PC-3 (cell line): ENCODE measurements around the gene MYO5B. TPM values are rescaled to one million over a fixed set of nuclear protein-coding genes. Genes with fewer than 3 reads are reported as not detected.

Source experiments
- ATAC-seq: fragments of 200-7000 bp; cut with Tn5 transposase; 2 replicates; pipeline ENCODE4 v1.9.1; 2020; ENCODE audit warnings: mild to moderate bottlenecking, moderate library complexity
- BruUV-seq: library from RNA; stranded (reverse); fragments of 400-500 nt; replicated peaks from 2 replicates; lab custom pipeline; 2021; lab: Mats Ljungman, UMichigan
- CTCF ChIA-PET: fragments of 300-600 bp; sonication (Branson Sonifier 250); formaldehyde crosslinking; loops from one replicate; lab custom pipeline; 2022; ENCODE audit warnings: antibody characterized with exemption; lab: Charles Lee
- POLR2A ChIA-PET: fragments of 300-600 bp; sonication (Branson Sonifier 250); formaldehyde crosslinking; loops from one replicate; lab custom pipeline; 2022; ENCODE audit warnings: antibody characterized with exemption; ENCODE audit not compliant: unreplicated experiment; lab: Charles Lee
- DNase-seq: peaks from one replicate; pipeline ENCODE4 v3.0.0-alpha.2; 2015
- H2AFZ ChIP-seq: fragments of 300-600 bp; sonication (generic); 2 replicates; pipeline ENCODE4 v1.6.0; 2016; ENCODE audit warnings: antibody characterized with exemption, low read length
- H3F3A ChIP-seq: fragments of 300-600 bp; sonication (generic); one replicate; pipeline ENCODE4 v1.6.0; 2017; ENCODE audit warnings: antibody characterized with exemption, low read length, control low read depth, mild to moderate bottlenecking; ENCODE audit not compliant: unreplicated experiment
- H3K27ac ChIP-seq: fragments of 300-600 bp; sonication (generic); 2 replicates; pipeline ENCODE4 v1.5.1; 2016; ENCODE audit warnings: mild to moderate bottlenecking, low read length
- H3K27me3 ChIP-seq: fragments of 300-600 bp; sonication (generic); 2 replicates; pipeline ENCODE4 v1.6.1; 2016; ENCODE audit warnings: low read length, mixed read lengths
- H3K36me3 ChIP-seq: fragments of 300-600 bp; sonication (generic); 2 replicates; pipeline ENCODE4 v1.6.1; 2016; ENCODE audit warnings: low read depth, mixed run types, low read length, mixed read lengths
- H3K4me1 ChIP-seq: fragments of 300-600 bp; sonication (generic); 2 replicates; pipeline ENCODE4 v1.5.1; 2016; ENCODE audit warnings: low read length; ENCODE audit not compliant: insufficient read depth
- H3K4me2 ChIP-seq: fragments of 300-600 bp; sonication (generic); 2 replicates; pipeline ENCODE4 v1.6.0; 2016; ENCODE audit warnings: low read length
- H3K4me3 ChIP-seq: fragments of 300-600 bp; sonication (generic); 2 replicates; pipeline ENCODE4 v1.5.1; 2016; ENCODE audit warnings: mild to moderate bottlenecking, low read length, mixed read lengths
- H3K79me2 ChIP-seq: fragments of 300-600 bp; sonication (generic); 2 replicates; pipeline ENCODE4 v1.6.1; 2017; ENCODE audit warnings: low read length, mixed read lengths
- H3K9ac ChIP-seq: fragments of 300-600 bp; sonication (generic); 2 replicates; pipeline ENCODE4 v1.6.0; 2016; ENCODE audit warnings: mild to moderate bottlenecking, low read length
- H3K9me2 ChIP-seq: fragments of 300-600 bp; sonication (generic); replicated peaks from 2 replicates; pipeline ENCODE4 v1.6.1; 2016; ENCODE audit warnings: mixed run types, low read length, mixed read lengths
- H3K9me3 ChIP-seq: fragments of 300-600 bp; sonication (generic); 2 replicates; pipeline ENCODE4 v1.6.1; 2016; ENCODE audit warnings: low read length, mixed read lengths
- H4K20me1 ChIP-seq: fragments of 300-600 bp; sonication (generic); 2 replicates; pipeline ENCODE4 v1.6.1; 2016; ENCODE audit warnings: low read length, mixed read lengths
- CTCF ChIP-seq: fragments of 300-600 bp; sonication (generic); conservative IDR thresholded peaks from 2 replicates; pipeline ENCODE4 v1.5.1; 2017; ENCODE audit warnings: antibody characterized with exemption, low read depth, mild to moderate bottlenecking, low read length
- EZH2 ChIP-seq: fragments of 300-600 bp; sonication (generic); IDR thresholded peaks from one replicate; pipeline ENCODE4 v1.6.1; 2017; ENCODE audit warnings: antibody characterized with exemption, mild to moderate bottlenecking, low read length; ENCODE audit not compliant: unreplicated experiment
- EZH2phosphoT487 ChIP-seq: fragments of 300-600 bp; sonication (generic); IDR thresholded peaks from 2 replicates; pipeline ENCODE4 v1.6.1; 2018; ENCODE audit warnings: mild to moderate bottlenecking, antibody characterized with exemption, low read length, borderline replicate concordance
- intact Hi-C: fragments of 100-400 bp; cut with micrococcal nuclease; formaldehyde crosslinking; loops from 2 replicates; pipeline ENCODE4 v1.9.0; 2023
- total RNA-seq: library from RNA; depleted of rRNA; stranded (reverse); fragments of >200 nt; gene quantifications from 2 replicates; pipeline ENCODE4 v1.2.3, GENCODE V29; 2014

The MYO5B gene
- total RNA-seq, 1 experiment from 2014 or later = 10.7 TPM

- intact Hi-C loops = no loop called here
- POLR2A ChIA-PET = interaction anchor here (0.6 kb wide), 2 partner anchors 63 to 84 kb away, joined by 3 to 5 read pairs; no protein-coding TSS in a partner anchor
- H3F3A ChIP-seq = no peaks in the 10 kb centered on the region
Measured at GRCh38 chr18:50162486-50163304, 32.3 kb downstream of the MYO5B start.

GRCh38 chr18:50161597-50162205 is 33.2 kb downstream of the MYO5B start:
- Histone ChIP-seq H3F3A (no peaks in the 10 kb centered on the region), H3K9me2 (no peaks in the 10 kb centered on the region), H3K4me3 (no peak overlapping the region), H3K4me2 (0 out of 2 replicates have a peak overlapping the region, but pooled peaks have one; percentile 46), H3K79me2 (peaks cover 25% of the 10 kb centered on the region; the same call in 1 of the 2 replicates), H2AFZ (no peak overlapping the region), H3K9ac (peak overlapping the region; percentile 50), H3K36me3 (no peaks in the 10 kb centered on the region), H3K9me3 (no peaks in the 10 kb centered on the region), H3K4me1 (peaks cover 59% of the 10 kb centered on the region), H4K20me1 (no peaks in the 10 kb centered on the region), H3K27me3 (no peaks in the 10 kb centered on the region), H3K27ac (peak overlapping the region; percentile 83)
- DNase-seq (peak; percentile 74), ATAC-seq (peak; percentile 72)
- ChIA-PET POLR2A (interaction anchor here (0.6 kb wide), 1 partner anchor 83 kb away, joined by 3 read pairs; no protein-coding TSS in a partner anchor), CTCF (no interaction called here)
- intact Hi-C loops = no loop called here
- no TSS peak for BruUV-seq
- TF ChIP-seq CTCF (no peak), EZH2 (no peak), EZH2phosphoT487 (no peak)

More at GRCh38 chr18:50162486-50163304, 32.3 kb downstream of the MYO5B start:
- no peaks in the 10 kb centered on the region for H3K9me3 ChIP-seq
- no peaks in the 10 kb centered on the region for H4K20me1 ChIP-seq
- DNase-seq (peak; percentile 26), ATAC-seq (peak; percentile 21)
- peak overlapping the region; percentile 83 for H3K27ac ChIP-seq
- peak overlapping the region; percentile 34; the same call in 1 of the 2 replicates for H3K4me2 ChIP-seq
- peaks cover 20% of the 10 kb centered on the region; the same call in 1 of the 2 replicates for H3K79me2 ChIP-seq
- H2AFZ ChIP-seq = no peak overlapping the region
- CTCF ChIA-PET = no interaction called here
- H3K27me3 ChIP-seq = no peaks in the 10 kb centered on the region
- H3K9me2 ChIP-seq = no peaks in the 10 kb centered on the region
- no peaks in the 10 kb centered on the region for H3K36me3 ChIP-seq
- TF ChIP-seq EZH2 = no peak
- no peak for TF ChIP-seq EZH2phosphoT487
- TF ChIP-seq CTCF = no peak
- BruUV-seq = no TSS peak
- H3K4me1 ChIP-seq = peaks cover 60% of the 10 kb centered on the region
- no peak overlapping the region for H3K4me3 ChIP-seq
- peak overlapping the region; percentile 45; the same call in 1 of the 2 replicates for H3K9ac ChIP-seq
